Activated T-cell treated with anti-CD3 and anti-CD28 coated beads, Interleukin-2, amount 50 U/mL, for 1 hour (primary cell): ENCODE measurements around the gene C22orf15.
"Not testable (repeated sequence)": the region's sequence is repeated elsewhere in the genome, so short reads cannot be mapped to it uniquely, and the experiment has no call there.

Experiments used
- DNase-seq: peaks from one replicate; pipeline ENCODE4 v3.0.0-alpha.2; 2020

The C22orf15 gene, protein sequence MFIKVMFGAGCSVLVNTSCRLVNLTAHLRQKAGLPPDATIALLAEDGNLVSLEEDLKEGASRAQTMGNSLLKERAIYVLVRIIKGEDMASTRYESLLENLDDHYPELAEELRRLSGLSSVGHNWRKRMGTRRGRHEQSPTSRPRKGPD

DNA sequence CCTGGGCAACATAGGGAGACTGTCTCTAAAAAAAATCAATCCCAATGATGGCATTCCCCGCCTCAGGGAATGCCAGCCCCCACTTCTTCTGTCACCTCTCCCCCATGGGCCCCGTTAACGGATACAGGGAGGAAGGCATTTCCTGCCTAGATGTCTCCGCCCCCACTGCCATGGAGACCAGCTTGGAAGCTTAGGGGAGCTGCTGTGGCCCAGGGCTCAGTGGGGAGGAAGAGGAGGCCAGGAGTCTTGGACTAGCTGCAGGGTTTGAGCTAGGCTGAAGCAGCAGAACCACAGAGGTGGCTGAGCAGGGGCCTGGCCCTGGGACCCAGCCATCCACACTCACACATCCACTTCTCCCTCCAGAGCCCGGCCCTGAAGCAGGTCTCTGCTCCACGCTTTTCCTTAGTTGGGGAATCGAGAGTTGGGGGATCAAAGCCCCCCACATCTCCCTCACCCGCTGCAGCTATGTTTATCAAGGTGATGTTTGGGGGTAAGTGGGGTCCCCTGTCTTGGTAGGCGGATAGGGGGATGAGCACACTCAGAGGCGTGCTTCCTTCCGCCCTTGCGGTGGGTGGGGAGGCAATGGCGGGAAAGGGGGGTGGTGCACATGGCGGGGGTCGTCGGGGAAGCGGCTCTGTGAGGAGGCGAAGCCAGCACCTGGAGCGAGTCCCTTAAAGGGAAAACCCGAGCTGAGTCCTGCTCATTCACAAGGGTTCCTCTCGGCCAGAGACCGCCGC, at the start of gene C22orf15:
TSS of gene C22orf15 (plus strand) at position 149 of the 737 bp plus-strand sequence. CDS start at position 466, 317 bp downstream.
- DNase-seq = peak; percentile 27

DNA sequence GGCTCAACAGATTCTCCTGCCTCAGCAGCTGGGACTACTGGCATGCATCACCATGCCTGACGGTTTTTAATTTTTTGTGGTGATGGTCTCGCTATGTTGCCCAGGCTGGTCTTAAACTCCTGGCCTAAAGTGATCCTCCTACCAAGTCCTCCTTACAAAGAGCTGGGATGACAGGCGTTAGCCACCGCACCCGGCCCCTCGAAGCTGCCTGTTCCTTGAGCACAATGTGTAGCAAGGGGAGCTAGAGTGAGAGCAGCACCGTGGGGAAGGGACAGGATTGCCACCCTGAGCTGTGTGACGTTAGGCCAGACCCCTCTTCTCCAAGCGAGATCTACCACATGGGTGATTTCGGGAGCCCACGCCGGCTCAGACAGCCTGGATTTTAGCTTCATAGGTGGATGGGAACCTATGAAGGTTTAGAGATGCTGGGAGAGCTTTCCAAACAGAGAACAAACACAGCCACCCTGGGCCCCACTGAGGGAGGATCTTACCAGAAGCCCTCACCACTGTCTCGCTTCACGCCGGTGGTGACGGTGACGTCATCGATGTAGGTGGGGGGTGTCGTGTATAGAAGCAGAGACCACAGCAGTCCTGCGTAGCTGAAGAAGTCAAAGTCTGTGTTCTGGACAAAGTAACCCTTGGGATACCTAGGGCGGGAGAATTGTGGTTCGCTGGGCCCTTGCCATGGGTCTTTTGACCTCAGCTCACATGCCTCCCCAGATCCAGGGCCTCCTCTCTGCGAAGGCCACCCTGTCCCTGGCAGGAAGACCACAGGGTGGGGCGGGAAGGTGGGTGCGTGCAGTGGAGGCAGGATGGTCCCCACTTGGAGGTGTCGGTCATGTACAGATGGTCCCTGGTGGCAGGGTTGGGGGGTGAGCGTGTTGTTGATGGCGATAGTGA, 48.8 kb upstream of the C22orf15 start:
- no peak for DNase-seq

DNA sequence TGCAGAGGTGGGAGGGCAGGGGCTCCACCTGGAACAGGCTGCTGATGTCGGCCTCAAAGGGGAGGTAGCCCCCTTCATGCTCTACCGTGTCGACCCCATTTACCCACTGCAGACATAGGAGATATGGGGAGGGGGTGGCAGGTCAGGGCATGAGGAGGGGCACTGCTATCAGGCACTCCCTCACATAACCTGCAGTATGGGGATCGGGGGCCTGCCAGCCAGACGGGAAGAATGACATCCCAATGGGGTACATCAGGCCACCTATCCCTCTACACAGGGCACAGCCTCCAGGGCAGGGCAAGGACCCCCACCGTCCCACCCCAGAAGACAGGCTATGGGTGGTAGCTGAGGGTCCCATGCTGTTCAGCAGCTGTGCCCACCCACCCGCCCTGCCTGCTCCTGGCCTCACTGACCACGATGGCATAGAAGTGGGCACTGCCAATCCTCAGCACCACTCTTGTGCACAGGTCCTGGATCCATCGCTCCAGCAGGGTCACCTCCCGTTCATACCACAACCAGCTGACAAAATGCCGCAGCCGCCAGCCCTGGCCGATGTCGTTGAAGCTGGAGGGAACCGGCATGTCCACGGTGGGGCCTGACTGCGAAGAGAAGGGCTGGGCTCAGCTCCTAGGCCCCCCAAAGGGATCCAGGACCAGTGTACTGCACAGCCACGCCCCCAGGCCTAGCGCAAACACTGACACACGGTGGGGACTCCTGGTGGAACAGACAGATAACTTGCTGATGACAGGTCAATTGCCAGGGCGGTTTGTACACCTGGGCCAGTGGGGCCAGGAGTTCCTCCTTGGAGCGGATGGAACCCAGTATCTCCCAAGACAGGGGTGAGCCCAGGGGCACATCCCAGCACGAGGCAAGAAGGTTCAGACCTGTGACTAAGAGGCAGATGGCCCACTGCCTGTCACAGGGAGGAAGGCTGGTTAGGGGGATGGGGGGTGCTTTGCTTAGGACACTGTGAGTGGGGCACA, 47.9 kb upstream of the C22orf15 start:
- no peak for DNase-seq

DNA sequence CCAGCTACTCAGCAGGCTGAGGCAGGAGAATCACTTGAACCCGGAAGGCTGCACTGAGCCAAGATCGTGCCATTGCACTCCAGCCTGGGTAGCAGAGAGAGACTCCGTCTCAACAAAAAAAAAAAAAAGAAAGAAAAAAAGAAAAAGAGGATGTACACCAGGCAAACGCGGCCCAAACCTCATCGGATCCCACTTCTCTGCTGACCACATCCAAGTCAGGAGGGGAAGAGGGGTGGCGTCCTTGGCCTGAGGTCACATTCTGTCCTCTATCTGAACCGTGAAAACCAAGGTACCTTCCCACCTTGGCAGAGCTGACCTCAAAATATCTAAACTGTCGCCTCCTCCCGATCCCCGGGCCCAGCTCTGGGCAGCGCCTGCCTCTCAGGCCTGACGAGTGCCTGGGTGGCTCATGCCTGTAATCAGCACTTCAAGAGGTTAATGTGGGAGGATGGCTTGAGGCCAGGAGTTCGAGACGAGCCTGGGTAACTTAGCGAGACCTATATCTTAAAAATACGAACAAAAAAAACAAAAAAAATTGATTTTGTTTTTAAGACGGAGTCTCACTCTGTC, 46.9 kb upstream of the C22orf15 start:
- DNase-seq = no peak

DNA sequence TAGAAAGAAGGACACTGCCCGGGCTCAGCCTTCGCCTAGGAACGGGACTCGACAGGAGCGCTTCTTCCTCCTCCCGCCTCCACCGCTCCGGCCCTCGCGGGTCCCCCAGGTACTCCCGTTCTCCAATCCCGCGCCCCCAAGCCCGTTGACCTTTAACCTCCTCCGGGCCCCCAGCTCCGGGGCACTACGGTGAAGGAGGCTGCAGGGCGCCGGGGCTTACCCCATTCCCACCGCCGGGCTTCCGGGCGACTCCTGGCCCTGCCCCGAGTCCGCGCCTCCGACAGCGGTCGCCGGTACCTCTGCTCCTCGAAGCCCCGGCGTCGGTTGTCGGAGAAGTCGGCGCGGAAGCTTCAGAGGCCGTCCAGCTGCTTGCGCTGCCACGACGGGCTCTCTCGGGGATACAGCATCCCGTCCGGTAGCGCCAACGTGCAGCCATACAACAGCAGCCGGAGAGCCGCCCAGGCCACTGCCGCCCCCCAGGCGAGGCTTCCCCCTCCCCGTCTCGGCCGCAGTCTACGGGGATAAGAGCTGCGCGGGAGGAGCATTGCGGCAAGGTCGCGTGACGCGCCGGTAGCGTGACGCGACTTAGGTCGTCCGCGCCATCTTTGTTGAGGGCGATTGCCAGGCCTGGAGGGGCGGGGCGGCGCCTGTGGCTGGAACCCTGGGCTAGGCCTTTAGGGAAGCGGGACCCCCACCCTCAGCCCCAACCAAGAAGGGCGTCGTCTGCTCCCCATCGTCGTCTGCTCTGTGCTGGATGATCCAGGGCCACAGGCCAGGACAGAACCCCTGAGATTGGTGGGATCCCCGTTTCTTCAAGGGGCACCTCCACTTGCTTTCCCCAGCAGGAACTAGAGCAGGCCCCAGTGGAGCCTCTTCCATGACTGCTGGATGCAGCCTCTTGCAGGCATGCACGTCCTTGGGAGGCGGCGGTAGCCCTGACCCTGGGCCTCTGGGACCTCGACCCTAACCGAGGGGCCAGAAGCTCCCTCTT, 45.7 kb upstream of the C22orf15 start:
- DNase-seq = peak; percentile 86

DNA sequence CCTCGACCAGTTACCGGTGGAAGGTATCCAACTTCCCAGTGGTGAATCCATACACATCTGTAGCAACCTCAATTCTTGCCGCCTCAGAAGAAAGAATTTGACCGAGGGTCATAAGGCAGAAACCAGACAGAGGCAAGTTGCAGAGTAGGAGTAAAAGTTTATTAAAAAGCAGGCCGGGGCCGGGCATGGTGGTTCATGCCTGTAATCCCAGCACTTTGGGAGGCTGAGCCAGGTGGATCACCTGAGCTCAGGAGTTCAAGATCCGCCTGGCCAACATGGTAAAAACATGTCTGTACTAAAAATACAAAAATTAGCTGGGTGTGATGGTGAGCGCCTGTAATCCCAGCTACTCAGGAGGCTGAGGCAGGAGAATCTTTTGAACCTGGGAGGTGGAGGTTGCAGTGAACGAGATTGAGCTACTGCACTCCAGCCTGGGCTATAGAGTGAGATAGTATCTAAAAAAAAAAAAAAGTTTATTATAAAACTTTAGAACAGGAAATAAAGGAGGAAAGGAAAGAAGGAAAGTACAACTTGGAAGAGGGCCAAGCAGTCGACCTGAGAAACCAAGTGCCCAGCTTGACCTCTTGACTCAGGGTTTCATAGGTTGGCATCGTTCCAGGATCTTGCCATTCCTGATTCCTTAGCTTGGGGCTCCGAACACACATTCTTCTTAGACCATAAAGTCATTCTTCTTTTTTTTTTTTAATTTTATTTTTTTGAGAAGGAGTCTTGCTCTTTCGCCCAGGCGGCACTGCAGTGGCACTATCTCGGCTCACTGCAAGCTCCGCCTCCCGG, 44.2 kb upstream of the C22orf15 start:
- DNase-seq = no peak

DNA sequence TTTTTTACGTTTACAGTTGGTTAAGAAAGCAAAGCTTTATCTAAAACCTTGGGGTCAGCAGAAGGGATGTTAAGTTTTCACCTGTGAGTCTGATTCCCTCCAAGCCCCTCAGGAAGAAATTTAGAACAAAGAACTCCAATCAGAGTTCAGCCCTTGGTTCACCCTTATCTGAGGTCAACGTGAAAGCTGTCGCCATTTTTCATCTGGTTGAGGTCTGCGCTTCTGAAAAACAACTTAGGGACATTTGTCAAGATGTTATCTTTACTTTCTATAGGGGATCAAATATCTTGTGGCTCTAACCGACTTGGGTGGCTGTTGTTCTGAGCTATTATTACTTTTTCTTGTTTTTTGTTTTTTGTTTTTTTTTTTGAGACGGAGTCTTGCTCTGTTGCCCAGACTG, 41.9 kb upstream of the C22orf15 start:
- DNase-seq = no peak

DNA sequence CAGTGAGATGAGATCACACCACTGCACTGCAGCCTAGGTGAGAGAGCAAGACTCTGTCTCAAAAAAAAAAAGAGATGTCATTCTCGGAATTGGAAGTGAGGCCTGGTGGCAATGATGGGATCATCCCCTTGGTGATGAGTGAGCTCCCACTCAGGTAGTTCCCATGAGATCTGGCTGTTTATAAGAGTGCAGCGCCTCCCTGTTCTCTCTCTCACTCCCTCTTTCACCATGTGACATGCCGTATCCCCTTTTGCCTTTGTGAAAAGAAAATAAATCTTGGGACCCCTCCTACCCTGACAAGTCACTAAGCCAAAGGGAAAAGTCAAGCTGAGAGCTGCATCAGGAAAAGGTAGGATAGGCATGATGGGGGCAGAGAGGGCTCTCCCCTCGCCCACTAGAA, 40.6 kb upstream of the C22orf15 start:
- no peak for DNase-seq

DNA sequence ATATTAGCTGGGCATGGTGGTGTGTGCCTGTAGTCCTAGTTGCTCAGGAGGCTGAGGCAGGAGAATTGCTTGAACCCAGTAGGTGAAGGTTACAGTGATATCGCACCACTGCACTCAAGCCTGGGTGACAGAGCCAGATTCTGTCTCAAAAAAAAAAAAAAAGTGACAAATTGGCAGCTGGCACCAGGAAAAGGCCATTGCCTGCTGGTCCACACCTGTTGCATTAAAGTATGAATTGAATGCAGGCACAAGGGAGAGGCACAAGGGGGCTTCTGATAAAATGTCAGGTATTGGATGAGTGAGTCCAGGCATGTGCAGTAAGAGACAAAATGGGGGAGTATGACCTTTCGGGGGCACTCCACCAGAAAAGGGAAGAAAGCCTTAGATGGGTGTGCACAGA, 40.1 kb upstream of the C22orf15 start:
- no peak for DNase-seq

DNA sequence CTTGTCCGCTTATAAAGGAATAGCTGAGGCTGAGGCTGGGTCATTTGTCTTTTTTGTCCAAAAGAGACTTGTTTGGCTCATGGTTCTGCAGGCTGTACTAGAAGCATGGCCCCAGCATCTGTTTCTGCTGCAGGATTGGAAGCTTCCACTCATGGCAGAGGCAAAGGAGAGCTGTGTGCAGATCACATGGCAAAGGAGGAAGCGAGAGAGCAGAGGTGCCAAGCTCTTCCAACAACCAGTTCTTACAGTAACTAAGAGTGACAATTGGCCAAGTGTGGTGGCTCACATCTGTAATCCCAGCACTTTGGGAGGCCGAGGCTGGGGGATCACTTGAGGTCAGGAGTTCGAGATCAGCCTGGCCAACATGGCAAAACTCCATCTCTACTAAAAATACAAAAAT, 34.7 kb upstream of the C22orf15 start:
- DNase-seq = not testable (repeated sequence)

DNA sequence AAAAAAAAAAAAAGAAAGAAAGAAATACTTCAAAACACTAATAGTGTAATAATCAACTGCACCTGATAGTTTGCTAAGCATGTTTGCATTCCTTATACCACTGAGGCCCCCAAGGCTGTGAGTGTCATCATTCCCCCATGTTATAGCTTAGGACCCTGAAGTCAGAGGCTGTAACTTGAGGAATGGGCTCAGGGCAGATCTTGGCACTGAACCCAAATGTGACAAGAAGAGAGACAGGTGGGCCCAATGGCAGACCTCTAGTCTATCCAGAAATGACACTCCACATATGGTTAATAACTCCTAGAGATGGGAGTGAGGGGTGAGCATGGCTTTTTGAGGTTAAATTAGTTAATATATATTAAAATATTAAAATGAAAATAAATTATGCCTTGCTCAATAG, 25.1 kb upstream of the C22orf15 start:
- no peak for DNase-seq

DNA sequence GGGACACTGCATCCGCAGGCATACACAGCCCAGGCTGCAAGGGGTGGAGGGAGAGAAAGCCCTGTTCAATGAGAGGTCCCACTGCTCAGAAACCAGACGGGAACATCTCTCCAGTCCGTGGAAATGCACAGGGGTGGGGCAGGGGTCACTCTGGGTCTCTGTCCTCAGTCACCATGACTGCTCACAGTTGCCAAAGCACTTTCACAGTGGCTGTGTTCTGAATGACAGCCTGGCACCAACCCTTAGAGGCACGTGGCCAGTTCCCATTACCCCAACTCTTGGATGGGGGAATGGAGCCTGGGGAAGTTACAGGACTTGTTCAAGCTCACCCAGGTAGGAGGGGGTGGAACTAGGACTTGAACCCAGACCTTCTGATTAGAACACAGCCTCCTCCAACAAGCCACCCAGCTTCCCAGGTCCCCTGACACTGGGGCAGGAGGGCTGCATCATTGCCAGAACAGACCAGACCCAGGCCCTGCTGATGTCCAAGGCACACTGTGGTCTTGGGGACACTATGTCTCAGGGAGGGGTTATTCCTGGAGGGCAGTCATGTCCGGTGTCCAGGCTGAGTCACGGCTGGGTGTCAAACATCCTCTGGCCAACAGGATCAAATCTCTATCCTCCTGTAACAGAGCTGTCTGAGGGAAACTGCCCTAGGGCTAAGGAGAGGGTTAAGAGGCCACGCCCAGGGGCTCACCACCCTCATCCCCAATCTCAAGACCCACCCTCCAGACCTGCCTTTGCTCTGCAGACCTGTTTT, 20.1 kb upstream of the C22orf15 start:
- DNase-seq = no peak

DNA sequence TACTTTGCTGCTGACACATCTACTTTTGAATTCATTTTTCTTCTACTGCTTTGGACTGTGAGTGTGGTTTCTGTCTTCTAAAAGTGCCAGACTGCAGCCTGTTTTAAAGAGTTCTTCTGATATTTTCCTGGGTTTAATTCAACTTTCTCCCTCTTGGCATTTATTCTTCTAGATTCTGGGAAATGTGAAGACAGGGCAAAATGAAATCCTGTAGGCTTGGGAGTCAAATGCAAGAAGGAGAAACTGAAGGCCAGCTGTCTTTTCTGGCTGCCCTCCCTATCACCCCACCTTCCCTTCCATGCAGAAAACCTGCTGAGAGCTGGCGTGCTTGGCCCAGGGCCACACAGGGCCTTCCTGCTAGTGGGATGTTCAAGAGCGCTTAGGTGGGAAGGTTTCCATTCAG, 19.5 kb upstream of the C22orf15 start:
- no peak for DNase-seq

DNA sequence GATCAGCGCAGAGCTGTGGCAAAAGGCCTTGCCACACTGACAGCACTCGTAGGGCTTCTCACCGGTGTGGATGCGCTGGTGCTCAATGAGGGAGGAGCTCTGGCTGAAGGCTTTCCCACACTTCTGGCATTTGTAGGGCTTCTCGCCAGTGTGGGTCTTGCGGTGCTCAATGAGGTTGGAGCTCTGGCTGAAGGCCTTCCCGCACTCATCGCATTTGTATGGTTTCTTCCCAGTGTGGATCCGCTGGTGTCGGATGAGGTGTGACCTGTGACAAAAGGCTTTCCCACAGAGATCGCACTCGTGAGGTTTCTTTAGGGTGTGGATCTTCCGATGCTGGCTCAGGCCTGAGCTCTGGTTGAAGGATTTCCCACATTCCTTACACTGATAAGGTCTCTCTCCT, 18.8 kb upstream of the C22orf15 start:
- DNase-seq = no peak

DNA sequence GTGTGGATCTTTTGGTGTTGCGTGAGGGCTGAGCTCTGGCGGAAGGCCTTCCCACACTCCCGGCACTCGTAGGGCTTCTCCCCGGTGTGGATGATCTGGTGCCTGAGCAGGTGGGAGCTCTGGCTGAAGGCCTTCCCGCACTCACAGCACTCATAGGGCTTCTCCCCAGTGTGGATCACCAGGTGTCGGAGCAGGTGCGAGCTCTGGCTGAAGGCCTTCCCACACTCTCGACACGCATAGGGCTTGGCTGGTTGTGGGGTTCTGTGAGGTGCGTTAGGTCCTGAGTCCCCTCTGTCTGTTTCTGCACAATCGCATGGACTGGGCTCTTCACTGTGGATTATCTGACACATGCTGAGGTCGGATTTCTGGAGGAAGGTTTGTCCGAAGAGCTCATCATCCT, 18.3 kb upstream of the C22orf15 start:
- DNase-seq = no peak

DNA sequence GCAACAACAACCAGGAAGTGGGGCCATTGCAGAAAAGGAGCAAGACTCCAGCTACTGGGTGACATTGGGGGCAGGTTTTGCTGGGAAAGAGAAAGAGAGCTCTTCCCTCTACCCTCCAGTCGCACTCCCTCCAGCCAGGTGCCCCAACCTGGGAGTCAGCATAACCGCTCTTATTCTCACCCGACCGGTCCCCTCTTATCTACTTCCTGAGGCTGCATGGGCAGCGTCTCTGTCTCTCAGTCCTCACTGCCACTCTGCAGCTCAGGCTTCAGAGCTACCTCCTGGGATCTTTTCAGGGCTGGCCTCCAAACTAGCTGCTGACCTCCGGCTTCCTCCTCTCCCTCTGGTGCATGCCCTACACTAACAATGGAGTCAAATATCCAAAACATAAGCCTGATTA, 17.0 kb upstream of the C22orf15 start:
- DNase-seq = no peak

DNA sequence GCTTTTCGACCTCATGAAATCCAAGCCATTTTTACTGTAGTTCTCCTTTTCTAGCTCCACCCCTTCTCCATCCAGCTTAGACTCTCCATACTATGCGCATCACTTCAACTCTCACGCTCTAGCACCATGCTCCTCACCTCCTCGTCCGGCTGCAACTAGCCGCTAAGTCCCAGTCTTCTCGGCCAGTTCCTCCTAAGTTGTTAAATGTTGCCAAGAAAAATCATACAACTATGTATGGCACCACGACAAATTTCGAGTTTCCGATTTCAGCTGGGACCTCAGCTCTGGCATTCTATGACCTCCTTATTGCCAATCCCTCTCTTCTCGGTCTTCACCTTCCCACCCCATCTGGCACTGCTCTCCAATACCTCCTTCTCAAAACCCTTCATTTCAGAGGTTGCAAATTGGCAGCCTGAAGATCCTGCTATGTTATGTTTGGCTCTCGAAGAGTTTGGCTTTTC, 12.9 kb upstream of the C22orf15 start:
- DNase-seq = no peak

DNA sequence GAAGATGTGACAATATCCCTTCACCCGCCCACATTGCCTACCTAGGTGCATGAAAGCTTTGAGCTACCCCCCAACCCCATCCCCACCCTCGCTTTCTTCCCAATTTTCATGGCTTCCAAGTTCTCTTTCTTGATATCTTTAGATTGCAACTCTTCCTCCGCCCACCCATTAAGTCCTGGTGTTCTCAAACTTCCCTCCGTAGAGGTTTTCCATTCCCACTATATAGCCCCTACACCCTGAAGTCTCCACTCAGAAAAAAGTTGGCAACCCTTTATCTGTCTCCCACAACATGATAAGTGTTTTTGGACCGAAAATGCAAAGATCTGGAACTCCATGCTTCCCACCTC, 12.4 kb upstream of the C22orf15 start:
- no peak for DNase-seq

DNA sequence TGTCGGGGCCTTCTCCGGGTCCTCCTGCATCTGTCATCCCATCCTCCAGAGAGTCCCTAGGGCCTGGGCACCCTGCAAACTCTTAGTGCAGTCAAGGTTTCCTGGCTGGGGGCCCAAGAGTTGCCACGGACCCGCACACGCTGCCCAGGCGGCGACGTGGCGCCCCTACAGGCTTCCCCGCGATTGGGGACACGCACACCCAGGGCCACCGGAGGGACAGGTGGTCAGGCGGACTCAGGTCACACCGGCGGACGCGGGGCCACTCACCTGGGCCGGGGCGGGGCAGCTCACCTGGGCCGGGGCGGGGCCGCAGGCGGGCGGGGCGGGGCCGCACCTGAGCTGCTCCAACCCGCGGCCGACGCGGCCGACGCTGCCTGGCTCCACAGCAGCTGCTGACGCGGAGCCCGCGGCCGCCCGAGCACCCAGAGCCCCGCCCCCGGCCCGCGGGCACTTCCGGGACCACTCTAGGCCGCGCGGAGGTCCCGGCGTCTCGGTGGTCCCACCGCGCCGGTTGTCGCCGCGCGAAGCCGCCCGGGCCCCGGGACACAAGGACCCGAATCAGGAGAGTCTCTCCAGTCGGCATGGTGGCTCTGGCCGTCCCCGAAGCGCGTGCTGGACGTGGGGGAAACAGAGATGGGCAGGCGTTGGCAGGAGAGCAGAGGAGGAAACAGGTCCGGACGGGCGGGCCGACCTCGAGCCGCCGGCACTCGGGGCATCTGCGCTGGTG, 11.9 kb upstream of the C22orf15 start, which contains the start of gene ZNF70:
TSS of gene ZNF70 (minus strand) at position 399 of the 727 bp plus-strand sequence. CDS start 5,972 bp downstream, outside the sequence.
- peak; percentile 87 for DNase-seq
